ENCODE measurements around the gene DDX51. TPM values are rescaled to one million over a fixed set of nuclear protein-coding genes. Genes with fewer than 3 reads are reported as not detected.

Gene DDX51
- total and polyA plus RNA-seq, 2 experiments from 2014 or later: 12.4 to 18.3 TPM

GRCh38 chr12:132100306-132101065, 43.6 kb downstream of the DDX51 start (continued):
- no peak for TF ChIP-seq EZH2phosphoT487 (IDR thresholded peaks at IDR 0.05; ENCODE audit: unreplicated experiment)
- TF ChIP-seq ZNF114 (CRISPR knock-in tag; IDR thresholded peaks at IDR 0.05): no peak

GRCh38 chr12:132099739-132100138, 44.4 kb downstream of the DDX51 start:
- no peak for ATAC-seq
- no peak for DNase-seq (ENCODE audit: low spot score)
- no peaks in the 10 kb centered on the region for H3K9me2 ChIP-seq (ENCODE audit: insufficient read depth)
- H4K20me1 ChIP-seq (replicated peaks; ENCODE audit: insufficient read depth): peaks cover 12% of the 10 kb centered on the region; the same call in 1 of the 2 replicates
- H3K27me3 ChIP-seq (ENCODE audit: insufficient read depth): no peaks in the 10 kb centered on the region
- H3K4me3 ChIP-seq: no peak overlapping the region
- no peak for TF ChIP-seq EZH2 (IDR thresholded peaks at IDR 0.05; ENCODE audit: low read depth, unreplicated experiment)
- no peak for TF ChIP-seq CREB1 (CRISPR knock-in tag; IDR thresholded peaks at IDR 0.05; ENCODE audit: low read depth)
- TF ChIP-seq REST (IDR thresholded peaks at IDR 0.05; ENCODE audit: unreplicated experiment): no peak
- no peaks in the 10 kb centered on the region; the same call in 1 of the 2 replicates for H3K36me3 ChIP-seq (ENCODE audit: insufficient read depth)
- Mint-ChIP-seq H3K4me1 (peaks cover 8% of the 10 kb centered on the region; the same call in 2 of the 3 replicates), H3K27ac (no peak overlapping the region), H3K9me3 (peaks cover 18% of the 10 kb centered on the region), H3K36me3 (ENCODE audit: low read depth) (peaks cover 40% of the 10 kb centered on the region), H3K4me3 (no peak overlapping the region), H3K27me3 (ENCODE audit: insufficient read depth, low read depth, poor library complexity) (peaks cover 13% of the 10 kb centered on the region)
- H2AFZ ChIP-seq: no peak overlapping the region
- H3K4me1 ChIP-seq (ENCODE audit: insufficient read depth): no peaks in the 10 kb centered on the region
- H3K79me2 ChIP-seq (replicated peaks; ENCODE audit: insufficient read depth): peaks cover 31% of the 10 kb centered on the region; the same call in 1 of the 2 replicates
- H3K27ac ChIP-seq (ENCODE audit: low read depth): no peak overlapping the region
- no peaks in the 10 kb centered on the region for H3F3A ChIP-seq (replicated peaks; ENCODE audit: low read depth)
- H3K4me2 ChIP-seq: no peak overlapping the region

- DNase-seq (ENCODE audit: low spot score): no peak
- ATAC-seq: no peak
- peaks cover 13% of the 10 kb centered on the region for H4K20me1 ChIP-seq (replicated peaks; ENCODE audit: insufficient read depth)
- H3F3A ChIP-seq (replicated peaks; ENCODE audit: low read depth): 0 out of 2 replicates have a peak, but pooled peaks cover 6% of the 10 kb centered on the region
- peaks cover 12% of the 10 kb centered on the region for H3K27me3 Mint-ChIP-seq (ENCODE audit: insufficient read depth, low read depth, poor library complexity)
- H3K36me3 ChIP-seq (ENCODE audit: insufficient read depth): peaks cover 12% of the 10 kb centered on the region
- H3K4me1 Mint-ChIP-seq: no peaks in the 10 kb centered on the region
- peaks cover 72% of the 10 kb centered on the region for H3K36me3 Mint-ChIP-seq (ENCODE audit: low read depth)
- no peaks in the 10 kb centered on the region for H3K4me1 ChIP-seq (ENCODE audit: insufficient read depth)
- H3K4me3 ChIP-seq: no peak overlapping the region
- no peaks in the 10 kb centered on the region for H3K27me3 ChIP-seq (ENCODE audit: insufficient read depth)
- no peak overlapping the region for H3K27ac ChIP-seq (ENCODE audit: low read depth)
- H3K79me2 ChIP-seq (replicated peaks; ENCODE audit: insufficient read depth): peaks cover 56% of the 10 kb centered on the region
- no peak overlapping the region for H3K4me2 ChIP-seq
- peaks cover 22% of the 10 kb centered on the region for H3K9me3 Mint-ChIP-seq
- H3K4me3 Mint-ChIP-seq: no peak overlapping the region
- H2AFZ ChIP-seq: no peak overlapping the region
- no peak overlapping the region for H3K27ac Mint-ChIP-seq
- no peaks in the 10 kb centered on the region for H3K9me2 ChIP-seq (ENCODE audit: insufficient read depth)
- TF ChIP-seq ETS1 (IDR thresholded peaks at IDR 0.05) (no peak), ZNF331 (CRISPR knock-in tag; IDR thresholded peaks at IDR 0.05; ENCODE audit: low read depth) (no peak), EZH2 (IDR thresholded peaks at IDR 0.05; ENCODE audit: low read depth, unreplicated experiment) (no peak), STAT1 (IDR thresholded peaks at IDR 0.05; ENCODE audit: unreplicated experiment) (no peak), REST (IDR thresholded peaks at IDR 0.05; ENCODE audit: unreplicated experiment) (no peak), POLR2AphosphoS5 (IDR thresholded peaks at IDR 0.05; ENCODE audit: low read depth) (no peak)
Observed at GRCh38 chr12:132095520-132096409, 48.4 kb downstream of the DDX51 start.

Measured in GM23338 (cell line).